ENCODE measurements around the gene RANBP2.

DNA sequence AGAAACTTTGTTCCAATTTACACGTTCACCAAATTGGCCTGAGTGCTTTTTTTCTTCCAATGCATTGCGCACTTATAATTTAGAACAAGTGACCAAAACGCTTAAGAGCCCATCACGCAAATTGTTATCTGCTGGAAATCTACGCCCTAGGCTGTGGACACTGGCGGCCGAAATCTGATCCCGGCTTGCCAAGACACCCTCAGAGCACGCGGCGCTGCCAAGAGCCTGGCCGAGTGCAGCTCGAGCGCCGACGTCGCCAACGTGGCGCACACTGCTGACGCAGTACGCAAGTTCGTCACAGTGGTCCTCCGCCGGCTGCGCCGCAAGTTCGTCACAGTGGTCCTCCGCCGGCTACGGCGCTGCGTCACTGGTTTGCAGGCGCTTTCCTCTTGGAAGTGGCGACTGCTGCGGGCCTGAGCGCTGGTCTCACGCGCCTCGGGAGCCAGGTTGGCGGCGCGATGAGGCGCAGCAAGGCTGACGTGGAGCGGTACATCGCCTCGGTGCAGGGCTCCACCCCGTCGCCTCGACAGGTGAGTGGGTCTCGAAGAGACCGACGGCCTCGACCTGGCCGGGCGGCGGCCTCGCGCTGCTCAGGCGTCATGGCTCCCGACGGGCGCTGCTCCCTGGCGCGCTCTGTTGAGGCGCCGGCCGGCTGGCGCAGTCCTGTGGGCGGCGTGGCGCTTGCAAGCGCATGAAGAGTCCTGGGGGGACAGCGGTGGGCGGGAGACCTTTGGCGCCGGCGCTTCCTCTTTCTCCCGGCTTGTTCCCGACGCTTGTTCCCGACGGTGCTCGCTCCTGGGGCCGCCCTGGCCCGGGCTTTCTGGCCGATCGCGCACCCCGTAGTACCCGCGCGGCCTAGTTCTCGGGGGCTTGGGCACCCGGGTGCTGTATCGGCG lies at the start of gene RANBP2:
- TF ChIP-seq CTCF (IDR thresholded peaks at IDR 0.05) (no peak), CREB1 (CRISPR knock-in tag; IDR thresholded peaks at IDR 0.05) (peak; percentile 88)
- TF ChIP-seq, protein P1, sequence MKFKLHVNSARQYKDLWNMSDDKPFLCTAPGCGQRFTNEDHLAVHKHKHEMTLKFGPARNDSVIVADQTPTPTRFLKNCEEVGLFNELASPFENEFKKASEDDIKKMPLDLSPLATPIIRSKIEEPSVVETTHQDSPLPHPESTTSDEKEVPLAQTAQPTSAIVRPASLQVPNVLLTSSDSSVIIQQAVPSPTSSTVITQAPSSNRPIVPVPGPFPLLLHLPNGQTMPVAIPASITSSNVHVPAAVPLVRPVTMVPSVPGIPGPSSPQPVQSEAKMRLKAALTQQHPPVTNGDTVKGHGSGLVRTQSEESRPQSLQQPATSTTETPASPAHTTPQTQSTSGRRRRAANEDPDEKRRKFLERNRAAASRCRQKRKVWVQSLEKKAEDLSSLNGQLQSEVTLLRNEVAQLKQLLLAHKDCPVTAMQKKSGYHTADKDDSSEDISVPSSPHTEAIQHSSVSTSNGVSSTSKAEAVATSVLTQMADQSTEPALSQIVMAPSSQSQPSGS (CRISPR knock-in tag; IDR thresholded peaks at IDR 0.05; ENCODE audit: borderline replicate concordance, low read depth), result no peak
